ENCODE data around the gene PFKFB4.
A peak's percentile ranks its signal among the peaks of the same experiment; 100 is the strongest.

PFKFB4 gene

DNA sequence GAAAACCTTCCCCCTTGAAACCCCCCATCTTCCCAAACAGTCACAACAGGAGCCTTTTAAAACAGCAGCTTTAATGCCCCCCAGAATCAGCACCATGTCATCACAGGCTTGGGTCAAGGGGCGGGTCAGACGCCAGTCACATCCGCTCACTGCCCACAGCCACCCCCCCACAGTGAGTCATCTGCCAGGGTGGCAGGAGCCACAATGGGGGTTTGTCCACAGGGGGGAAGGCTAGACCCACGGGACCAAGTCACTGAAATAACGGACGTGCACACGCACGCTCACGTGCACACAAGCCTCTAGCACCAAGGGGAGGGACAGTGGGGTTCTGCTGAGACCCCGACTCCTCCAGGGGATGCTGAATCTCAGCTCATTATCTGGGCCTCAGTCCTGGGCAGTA, 7.4 kb upstream of the PFKFB4 start:
- ChIA-PET POLR2A (interaction anchor here (0.6 kb wide), 1 partner anchor 1457 kb away, joined by 3 read pairs; no protein-coding TSS in a partner anchor), CTCF (interaction anchor here (1.2 kb wide), 1 partner anchor 128 kb away, joined by 5 read pairs; no protein-coding TSS in a partner anchor)
- Histone ChIP-seq H3K36me3 (ENCODE audit: control insufficient read depth in 2 of 2, insufficient read depth in 1 of 2, low read length in 2 of 2) (no peaks in the 10 kb centered on the region), H3K4me3 (ENCODE audit: low read depth, low read length) (no peak overlapping the region), H3K4me1 (ENCODE audit: control insufficient read depth, insufficient read depth, low read length) (no peaks in the 10 kb centered on the region), H3K9me3 (ENCODE audit: control insufficient read depth, insufficient read depth, low read depth, low read length) (no peaks in the 10 kb centered on the region), H3K27ac (ENCODE audit: extremely low read depth, low read depth, low read length) (no peak overlapping the region)
- TF ChIP-seq ZNF433 (tag by site-specific recombination; IDR thresholded peaks at IDR 0.05; ENCODE audit: low read depth) (no peak), SP2 (tag by site-specific recombination; IDR thresholded peaks at IDR 0.05) (no peak), ZNF530 (tag by site-specific recombination; IDR thresholded peaks at IDR 0.05; ENCODE audit: low read depth) (no peak), ZNF473 (tag by site-specific recombination; IDR thresholded peaks at IDR 0.05) (no peak), ZIC2 (tag by site-specific recombination; IDR thresholded peaks at IDR 0.05) (peak; percentile 5; the same call in 1 of the 2 replicates), ZNF175 (tag by site-specific recombination; IDR thresholded peaks at IDR 0.05) (no peak), EGR2 (tag by site-specific recombination; IDR thresholded peaks at IDR 0.05; ENCODE audit: low read depth) (0 out of 2 replicates have a peak, but pooled peaks have one; percentile 25), GLIS1 (tag by site-specific recombination; IDR thresholded peaks at IDR 0.05) (peak; percentile 31; the same call in 1 of the 2 replicates), ZFHX2 (tag by site-specific recombination; conservative IDR thresholded peaks at IDR 0.05) (peak; percentile 37; the same call in 1 of the 2 replicates)
- TF ChIP-seq, protein P1, sequence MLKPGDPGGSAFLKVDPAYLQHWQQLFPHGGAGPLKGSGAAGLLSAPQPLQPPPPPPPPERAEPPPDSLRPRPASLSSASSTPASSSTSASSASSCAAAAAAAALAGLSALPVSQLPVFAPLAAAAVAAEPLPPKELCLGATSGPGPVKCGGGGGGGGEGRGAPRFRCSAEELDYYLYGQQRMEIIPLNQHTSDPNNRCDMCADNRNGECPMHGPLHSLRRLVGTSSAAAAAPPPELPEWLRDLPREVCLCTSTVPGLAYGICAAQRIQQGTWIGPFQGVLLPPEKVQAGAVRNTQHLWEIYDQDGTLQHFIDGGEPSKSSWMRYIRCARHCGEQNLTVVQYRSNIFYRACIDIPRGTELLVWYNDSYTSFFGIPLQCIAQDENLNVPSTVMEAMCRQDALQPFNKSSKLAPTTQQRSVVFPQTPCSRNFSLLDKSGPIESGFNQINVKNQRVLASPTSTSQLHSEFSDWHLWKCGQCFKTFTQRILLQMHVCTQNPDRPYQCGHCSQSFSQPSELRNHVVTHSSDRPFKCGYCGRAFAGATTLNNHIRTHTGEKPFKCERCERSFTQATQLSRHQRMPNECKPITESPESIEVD (tag by site-specific recombination; IDR thresholded peaks at IDR 0.05), result no peak
- TF ChIP-seq, protein P2, sequence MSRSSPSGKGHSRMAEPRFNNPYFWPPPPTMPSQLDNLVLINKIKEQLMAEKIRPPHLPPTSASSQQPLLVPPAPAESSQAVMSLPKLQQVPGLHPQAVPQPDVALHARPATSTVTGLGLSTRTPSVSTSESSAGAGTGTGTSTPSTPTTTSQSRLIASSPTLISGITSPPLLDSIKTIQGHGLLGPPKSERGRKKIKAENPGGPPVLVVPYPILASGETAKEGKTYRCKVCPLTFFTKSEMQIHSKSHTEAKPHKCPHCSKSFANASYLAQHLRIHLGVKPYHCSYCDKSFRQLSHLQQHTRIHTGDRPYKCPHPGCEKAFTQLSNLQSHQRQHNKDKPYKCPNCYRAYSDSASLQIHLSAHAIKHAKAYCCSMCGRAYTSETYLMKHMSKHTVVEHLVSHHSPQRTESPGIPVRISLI (tag by site-specific recombination; IDR thresholded peaks at IDR 0.05), result no peak
- TF ChIP-seq, protein P3, sequence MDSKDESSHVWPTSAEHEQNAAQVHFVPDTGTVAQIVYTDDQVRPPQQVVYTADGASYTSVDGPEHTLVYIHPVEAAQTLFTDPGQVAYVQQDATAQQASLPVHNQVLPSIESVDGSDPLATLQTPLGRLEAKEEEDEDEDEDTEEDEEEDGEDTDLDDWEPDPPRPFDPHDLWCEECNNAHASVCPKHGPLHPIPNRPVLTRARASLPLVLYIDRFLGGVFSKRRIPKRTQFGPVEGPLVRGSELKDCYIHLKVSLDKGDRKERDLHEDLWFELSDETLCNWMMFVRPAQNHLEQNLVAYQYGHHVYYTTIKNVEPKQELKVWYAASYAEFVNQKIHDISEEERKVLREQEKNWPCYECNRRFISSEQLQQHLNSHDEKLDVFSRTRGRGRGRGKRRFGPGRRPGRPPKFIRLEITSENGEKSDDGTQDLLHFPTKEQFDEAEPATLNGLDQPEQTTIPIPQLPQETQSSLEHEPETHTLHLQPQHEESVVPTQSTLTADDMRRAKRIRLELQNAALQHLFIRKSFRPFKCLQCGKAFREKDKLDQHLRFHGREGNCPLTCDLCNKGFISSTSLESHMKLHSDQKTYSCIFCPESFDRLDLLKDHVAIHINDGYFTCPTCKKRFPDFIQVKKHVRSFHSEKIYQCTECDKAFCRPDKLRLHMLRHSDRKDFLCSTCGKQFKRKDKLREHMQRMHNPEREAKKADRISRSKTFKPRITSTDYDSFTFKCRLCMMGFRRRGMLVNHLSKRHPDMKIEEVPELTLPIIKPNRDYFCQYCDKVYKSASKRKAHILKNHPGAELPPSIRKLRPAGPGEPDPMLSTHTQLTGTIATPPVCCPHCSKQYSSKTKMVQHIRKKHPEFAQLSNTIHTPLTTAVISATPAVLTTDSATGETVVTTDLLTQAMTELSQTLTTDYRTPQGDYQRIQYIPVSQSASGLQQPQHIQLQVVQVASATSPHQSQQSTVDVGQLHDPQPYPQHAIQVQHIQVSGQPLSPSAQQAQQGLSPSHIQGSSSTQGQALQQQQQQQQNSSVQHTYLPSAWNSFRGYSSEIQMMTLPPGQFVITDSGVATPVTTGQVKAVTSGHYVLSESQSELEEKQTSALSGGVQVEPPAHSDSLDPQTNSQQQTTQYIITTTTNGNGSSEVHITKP (tag by site-specific recombination; IDR thresholded peaks at IDR 0.05), result 0 out of 2 replicates have a peak, but pooled peaks have one; percentile 45

DNA sequence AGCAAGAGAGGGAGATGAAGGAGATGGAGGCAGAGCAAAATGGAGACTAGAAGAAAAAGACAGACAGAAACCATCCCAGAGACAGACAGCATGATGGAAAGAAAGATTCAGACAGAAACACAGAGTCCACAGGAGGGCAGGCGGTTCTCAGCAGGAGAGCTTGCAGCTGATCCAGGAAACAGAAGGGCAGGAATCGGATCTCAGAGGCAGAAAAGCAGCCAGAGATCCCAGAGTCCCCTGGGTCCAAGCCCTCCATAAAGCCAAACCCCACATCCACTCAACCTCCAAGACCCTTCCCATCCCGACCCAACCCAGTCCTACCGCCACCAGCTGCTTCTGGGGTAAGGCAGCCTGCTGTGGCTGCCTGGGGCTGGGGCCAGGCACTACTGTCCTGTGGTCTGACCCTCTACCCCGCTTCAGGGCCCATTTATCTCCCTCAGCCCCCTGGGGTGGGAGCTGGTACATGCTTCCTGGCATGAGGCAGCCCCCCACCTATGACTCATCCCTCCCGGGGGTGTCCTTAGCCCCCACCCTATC, 6.8 kb upstream of the PFKFB4 start, which contains the start of gene UCN2:
Gene UCN2 (minus strand): TSS at position 400 of the 537 bp plus-strand sequence. CDS start 657 bp downstream, outside the sequence.
- Histone ChIP-seq H3K9me3 (ENCODE audit: control insufficient read depth, insufficient read depth, low read depth, low read length) (no peaks in the 10 kb centered on the region), H3K4me1 (ENCODE audit: control insufficient read depth, insufficient read depth, low read length) (no peaks in the 10 kb centered on the region), H3K36me3 (ENCODE audit: control insufficient read depth in 2 of 2, insufficient read depth in 1 of 2, low read length in 2 of 2) (no peaks in the 10 kb centered on the region), H3K27ac (ENCODE audit: extremely low read depth, low read depth, low read length) (no peak within 1 kb of the TSS), H3K4me3 (ENCODE audit: low read depth, low read length) (no peak within 1 kb of the TSS)
- ChIA-PET POLR2A (no interaction called here), CTCF (interaction anchor here (1.2 kb wide), 1 partner anchor 127 kb away, joined by 5 read pairs; no protein-coding TSS in a partner anchor)
- TF ChIP-seq ZSCAN23 (tag by site-specific recombination; IDR thresholded peaks at IDR 0.05) (no peak), ZNF184 (tag by site-specific recombination; IDR thresholded peaks at IDR 0.05) (no peak), ZFP41 (tag by site-specific recombination; IDR thresholded peaks at IDR 0.05; ENCODE audit: borderline replicate concordance) (no peak), ZIC2 (tag by site-specific recombination; IDR thresholded peaks at IDR 0.05) (peak; percentile 84), ZNF114 (tag by site-specific recombination; IDR thresholded peaks at IDR 0.05) (no peak), ZBTB17 (tag by site-specific recombination; IDR thresholded peaks at IDR 0.05) (peak; percentile 91), ZNF324 (tag by site-specific recombination; IDR thresholded peaks at IDR 0.05) (no peak), GLIS2 (tag by site-specific recombination; IDR thresholded peaks at IDR 0.05) (peak; percentile 47; the same call in 1 of the 2 replicates), ZNF23 (tag by site-specific recombination; IDR thresholded peaks at IDR 0.05; ENCODE audit: borderline replicate concordance) (no peak), ZNF777 (tag by site-specific recombination; IDR thresholded peaks at IDR 0.05; ENCODE audit: borderline replicate concordance) (no peak), ZNF202 (tag by site-specific recombination; IDR thresholded peaks at IDR 0.05; ENCODE audit: borderline replicate concordance) (no peak), ZBTB8A (tag by site-specific recombination; IDR thresholded peaks at IDR 0.05) (no peak), ZNF416 (tag by site-specific recombination; IDR thresholded peaks at IDR 0.05) (no peak), KLF16 (tag by site-specific recombination; IDR thresholded peaks at IDR 0.05) (no peak), KLF1 (tag by site-specific recombination; IDR thresholded peaks at IDR 0.05) (no peak), YY2 (tag by site-specific recombination; IDR thresholded peaks at IDR 0.05) (no peak), GLIS1 (tag by site-specific recombination; IDR thresholded peaks at IDR 0.05) (peak; percentile 96)
- TF ChIP-seq, protein P4, sequence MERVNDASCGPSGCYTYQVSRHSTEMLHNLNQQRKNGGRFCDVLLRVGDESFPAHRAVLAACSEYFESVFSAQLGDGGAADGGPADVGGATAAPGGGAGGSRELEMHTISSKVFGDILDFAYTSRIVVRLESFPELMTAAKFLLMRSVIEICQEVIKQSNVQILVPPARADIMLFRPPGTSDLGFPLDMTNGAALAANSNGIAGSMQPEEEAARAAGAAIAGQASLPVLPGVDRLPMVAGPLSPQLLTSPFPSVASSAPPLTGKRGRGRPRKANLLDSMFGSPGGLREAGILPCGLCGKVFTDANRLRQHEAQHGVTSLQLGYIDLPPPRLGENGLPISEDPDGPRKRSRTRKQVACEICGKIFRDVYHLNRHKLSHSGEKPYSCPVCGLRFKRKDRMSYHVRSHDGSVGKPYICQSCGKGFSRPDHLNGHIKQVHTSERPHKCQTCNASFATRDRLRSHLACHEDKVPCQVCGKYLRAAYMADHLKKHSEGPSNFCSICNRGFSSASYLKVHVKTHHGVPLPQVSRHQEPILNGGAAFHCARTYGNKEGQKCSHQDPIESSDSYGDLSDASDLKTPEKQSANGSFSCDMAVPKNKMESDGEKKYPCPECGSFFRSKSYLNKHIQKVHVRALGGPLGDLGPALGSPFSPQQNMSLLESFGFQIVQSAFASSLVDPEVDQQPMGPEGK (tag by site-specific recombination; IDR thresholded peaks at IDR 0.05), result 0 out of 2 replicates have a peak, but pooled peaks have one; percentile 45
